Testis (tissue), 3 donors: ENCODE measurements around the gene PLOD2. TPM values are rescaled to one million over a fixed set of nuclear protein-coding genes. Genes with fewer than 3 reads are reported as not detected.
"Not testable (repeated sequence)": the region's sequence is repeated elsewhere in the genome, so short reads cannot be mapped to it uniquely, and the experiment has no call there.

ENCODE experiments used
- DNase-seq: peaks from one replicate; pipeline ENCODE4 v3.0.0-alpha.2; 2019
- H3K27ac ChIP-seq, 2 donors: fragments of 200-600 bp; sonication (generic); one replicate each; pipeline ENCODE4 v1.5.1; 2019
- H3K27me3 ChIP-seq: fragments of 200-600 bp; sonication (generic); one replicate; pipeline ENCODE4 v1.5.1; 2019
- H3K36me3 ChIP-seq: fragments of 200-600 bp; sonication (generic); one replicate; pipeline ENCODE4 v1.5.1; 2017; ENCODE audit warnings: low read depth; ENCODE audit errors: missing control alignments
- H3K4me1 ChIP-seq: fragments of 200-600 bp; sonication (generic); one replicate; pipeline ENCODE4 v1.5.1; 2019
- H3K4me3 ChIP-seq, 2 donors: fragments of 200-600 bp; sonication (generic); one replicate each; pipeline ENCODE4 v1.5.1; 2017 to 2019
- H3K9me3 ChIP-seq: fragments of 200-600 bp; sonication (generic); one replicate; pipeline ENCODE4 v1.5.1; 2017
- POLR2A ChIP-seq: fragments of 450-650 bp; IDR thresholded peaks from one replicate; pipeline ENCODE4 v1.6.1; 2017; ENCODE audit warnings: antibody characterized with exemption, mild to moderate bottlenecking, moderate library complexity
- WGBS, 2 donors: methylation state at CpG; one replicate each; pipeline ENCODE4 v1.1.5; 2018; 5-methylcytosine and 5-hydroxymethylcytosine counted together
- intact Hi-C: fragments of 100-400 bp; cut with DNase I; formaldehyde crosslinking; loops from one replicate; pipeline ENCODE4 v1.15.1; 2023; ENCODE audit warnings: low total_unique reads
- polyA plus RNA-seq: library from polyadenylated mRNA; stranded (reverse); fragments of 350-450 nt; fragmentation: Illumina TruSeq; extraction: RNeasy Lipid Tissue Mini Kit (QIAGEN cat#74804); gene quantifications from one replicate; pipeline ENCODE4 v1.2.3, GENCODE V29; 2014; ENCODE audit warnings: low read depth, low replicate concordance; ENCODE audit not compliant: insufficient read depth
- total RNA-seq, 2 donors: library from RNA; depleted of rRNA; stranded (reverse); fragments of >200 nt; gene quantifications; one replicate each; pipeline ENCODE4 v1.2.3, GENCODE V29; 2016
- TF ChIP-seq, protein P1 (sequence below), 3 experiments: fragments of 450-650 bp in 2 of 3; fragments of 200-600 bp in 1 of 3; sonication (generic) in 1 of 3; IDR thresholded peaks; one replicate each; pipeline ENCODE4 v1.5.1; 2016 to 2019; ENCODE audit warnings: antibody characterized with exemption in 3 of 3, mild to moderate bottlenecking in 2 of 3, moderate library complexity in 1 of 3

PLOD2 gene
- total and polyA plus RNA-seq, 3 donors from 2014 or later, result 9.9 to 20.9 (median 13.4) TPM

DNA sequence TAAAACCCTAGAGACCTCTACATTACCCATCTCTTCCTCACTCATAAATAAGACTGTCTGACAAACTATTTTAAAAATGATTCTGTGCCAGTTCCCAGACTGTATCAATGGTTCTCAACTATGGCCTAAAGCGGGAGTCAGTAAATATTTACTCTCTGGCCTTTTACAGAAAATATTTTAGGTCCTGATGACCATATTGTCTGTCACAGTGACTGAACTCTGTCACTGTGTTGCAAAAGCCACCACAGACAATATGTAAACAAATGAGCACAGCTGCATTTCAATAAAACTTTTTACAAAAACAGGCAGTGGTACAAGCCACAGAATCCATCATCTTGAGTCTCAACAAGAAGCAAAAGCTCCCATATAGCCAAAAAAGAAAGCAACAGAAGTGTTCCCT is 45.4 kb downstream of the PLOD2 start:
- no peak for TF ChIP-seq POLR2A
- TF ChIP-seq, protein P1, sequence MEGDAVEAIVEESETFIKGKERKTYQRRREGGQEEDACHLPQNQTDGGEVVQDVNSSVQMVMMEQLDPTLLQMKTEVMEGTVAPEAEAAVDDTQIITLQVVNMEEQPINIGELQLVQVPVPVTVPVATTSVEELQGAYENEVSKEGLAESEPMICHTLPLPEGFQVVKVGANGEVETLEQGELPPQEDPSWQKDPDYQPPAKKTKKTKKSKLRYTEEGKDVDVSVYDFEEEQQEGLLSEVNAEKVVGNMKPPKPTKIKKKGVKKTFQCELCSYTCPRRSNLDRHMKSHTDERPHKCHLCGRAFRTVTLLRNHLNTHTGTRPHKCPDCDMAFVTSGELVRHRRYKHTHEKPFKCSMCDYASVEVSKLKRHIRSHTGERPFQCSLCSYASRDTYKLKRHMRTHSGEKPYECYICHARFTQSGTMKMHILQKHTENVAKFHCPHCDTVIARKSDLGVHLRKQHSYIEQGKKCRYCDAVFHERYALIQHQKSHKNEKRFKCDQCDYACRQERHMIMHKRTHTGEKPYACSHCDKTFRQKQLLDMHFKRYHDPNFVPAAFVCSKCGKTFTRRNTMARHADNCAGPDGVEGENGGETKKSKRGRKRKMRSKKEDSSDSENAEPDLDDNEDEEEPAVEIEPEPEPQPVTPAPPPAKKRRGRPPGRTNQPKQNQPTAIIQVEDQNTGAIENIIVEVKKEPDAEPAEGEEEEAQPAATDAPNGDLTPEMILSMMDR (IDR thresholded peaks at IDR 0.05), result no peak
- Histone ChIP-seq H3K36me3 (no peaks in the 10 kb centered on the region), H3K4me3 (no peak overlapping the region), H3K9me3 (no peaks in the 10 kb centered on the region), H3K4me1 (no peaks in the 10 kb centered on the region), H3K27me3 (no peaks in the 10 kb centered on the region), H3K27ac (no peak overlapping the region)
- intact Hi-C loops, result no loop called here
- no peak for DNase-seq
- 92 to 95% methylated on average over 1 of the region's 1 CpG for WGBS, 2 donors

DNA sequence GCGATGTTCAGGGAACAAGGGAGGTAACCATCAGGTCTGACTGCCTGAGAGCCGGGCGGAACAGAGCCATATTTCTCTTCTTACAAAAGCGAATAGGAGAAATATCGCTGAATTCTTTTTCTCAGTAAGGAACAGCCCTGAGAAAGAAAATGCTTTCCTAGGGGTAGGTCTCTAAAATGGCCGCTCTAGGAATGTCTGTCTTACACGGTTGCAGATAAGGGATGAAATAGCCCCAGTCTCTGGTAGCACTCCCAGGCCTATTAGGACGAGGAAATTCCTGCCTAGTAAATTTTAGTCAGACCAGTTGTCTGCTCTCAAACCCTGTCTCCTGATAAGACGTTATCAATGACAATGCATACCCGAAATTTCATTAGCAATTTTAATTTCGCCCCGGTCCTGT is 47.2 kb downstream of the PLOD2 start:
- H3K9me3 ChIP-seq, H3K27ac ChIP-seq, H3K36me3 ChIP-seq, H3K4me3 ChIP-seq, H3K4me1 ChIP-seq, DNase-seq, H3K27me3 ChIP-seq, intact Hi-C loops: not testable (repeated sequence)
- 92 to 97% methylated on average over 12 of the region's 12 CpGs for WGBS, 2 donors

DNA sequence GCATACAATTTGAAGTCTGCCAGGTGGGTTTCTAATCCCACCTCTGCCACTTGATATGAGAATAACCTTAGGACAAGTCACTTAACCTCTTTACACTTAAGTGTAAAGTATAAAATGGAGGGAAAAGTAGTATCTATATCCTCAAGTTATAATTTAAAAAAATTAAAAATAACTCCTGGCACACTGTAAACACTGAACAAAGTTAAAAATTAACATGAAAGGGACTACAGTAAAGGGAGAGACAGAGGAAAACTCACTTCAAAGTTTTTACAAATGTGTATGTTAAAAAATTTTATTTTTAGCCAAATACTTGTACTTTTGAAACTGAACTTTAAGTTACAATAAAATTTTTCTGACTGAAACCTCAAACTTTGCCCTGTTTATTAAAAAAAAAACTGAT is 49.6 kb downstream of the PLOD2 start:
- no peak for DNase-seq
- intact Hi-C loops, result no loop called here
- Histone ChIP-seq H3K4me1 (no peaks in the 10 kb centered on the region), H3K9me3 (no peaks in the 10 kb centered on the region), H3K36me3 (no peaks in the 10 kb centered on the region), H3K4me3 (no peak overlapping the region), H3K27me3 (no peaks in the 10 kb centered on the region), H3K27ac (no peak overlapping the region)
- TF ChIP-seq POLR2A, result no peak
- TF ChIP-seq, protein P1 (IDR thresholded peaks at IDR 0.05), result no peak

DNA sequence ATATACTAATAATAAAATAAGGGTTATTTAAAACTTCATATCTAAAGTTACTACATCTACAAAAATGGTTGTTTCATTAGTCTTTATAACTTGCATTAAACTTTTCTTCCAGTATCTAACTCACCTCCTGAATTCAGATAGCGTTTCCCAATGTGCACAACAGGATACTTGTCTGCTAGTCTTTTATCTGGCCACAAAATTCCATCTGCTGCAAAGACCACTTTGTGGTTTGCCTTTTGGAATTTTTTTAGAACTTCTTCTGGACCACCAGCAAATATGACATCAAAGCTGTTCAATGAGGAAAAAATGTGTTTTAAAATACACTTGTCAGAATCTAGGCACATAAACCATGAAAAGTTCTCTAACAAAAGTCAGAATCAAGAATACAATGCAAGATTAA is 50.8 kb downstream of the PLOD2 start:
- 83 to 88% methylated on average over 1 of the region's 1 CpG for WGBS, 2 donors
- Histone ChIP-seq H3K27me3 (no peaks in the 10 kb centered on the region), H3K27ac (no peak overlapping the region), H3K4me3 (no peak overlapping the region), H3K36me3 (no peaks in the 10 kb centered on the region), H3K4me1 (no peaks in the 10 kb centered on the region), H3K9me3 (no peaks in the 10 kb centered on the region)
- TF ChIP-seq, protein P1 (IDR thresholded peaks at IDR 0.05), result no peak
- TF ChIP-seq POLR2A, result no peak
- no peak for DNase-seq
- intact Hi-C loops, result no loop called here

DNA sequence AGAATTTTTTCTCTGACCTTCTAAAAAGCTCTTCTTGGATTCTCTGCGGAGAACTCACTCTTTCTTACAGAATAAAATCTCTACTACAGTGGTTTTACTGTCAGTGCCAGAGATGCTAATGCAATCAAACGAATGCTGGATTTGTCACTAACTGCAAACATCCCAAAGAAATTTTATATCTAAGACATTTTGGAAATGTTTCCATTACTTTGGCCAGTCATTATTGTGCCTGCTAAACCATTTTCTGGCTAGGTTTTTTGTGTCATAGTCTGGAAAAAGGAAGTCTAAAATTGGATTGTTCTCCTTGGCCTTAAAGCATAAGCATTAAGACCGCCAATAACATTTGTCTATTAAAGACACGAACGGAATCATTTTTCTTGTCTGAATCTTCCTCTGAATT is 54.0 kb downstream of the PLOD2 start:
- no peak for DNase-seq
- no peaks in the 10 kb centered on the region for H3K27me3 ChIP-seq
- H3K9me3 ChIP-seq, result no peaks in the 10 kb centered on the region
- H3K36me3 ChIP-seq, result no peaks in the 10 kb centered on the region
- TF ChIP-seq, protein P1 (IDR thresholded peaks at IDR 0.05), result no peak
- no peak for TF ChIP-seq POLR2A
- intact Hi-C loops, result no loop called here
- H3K4me3 ChIP-seq, result no peak overlapping the region
- H3K27ac ChIP-seq, result no peak overlapping the region
- 82 to 91% methylated on average over 5 of the region's 5 CpGs for WGBS, 2 donors
- H3K4me1 ChIP-seq, result no peaks in the 10 kb centered on the region
